ENCODE results near the gene ASB9. TPM values are rescaled to one million over a fixed set of nuclear protein-coding genes. Genes with fewer than 3 reads are reported as not detected.

ASB9 gene
- total RNA-seq, 1 donor from 2014 or later: not detected

DNA sequence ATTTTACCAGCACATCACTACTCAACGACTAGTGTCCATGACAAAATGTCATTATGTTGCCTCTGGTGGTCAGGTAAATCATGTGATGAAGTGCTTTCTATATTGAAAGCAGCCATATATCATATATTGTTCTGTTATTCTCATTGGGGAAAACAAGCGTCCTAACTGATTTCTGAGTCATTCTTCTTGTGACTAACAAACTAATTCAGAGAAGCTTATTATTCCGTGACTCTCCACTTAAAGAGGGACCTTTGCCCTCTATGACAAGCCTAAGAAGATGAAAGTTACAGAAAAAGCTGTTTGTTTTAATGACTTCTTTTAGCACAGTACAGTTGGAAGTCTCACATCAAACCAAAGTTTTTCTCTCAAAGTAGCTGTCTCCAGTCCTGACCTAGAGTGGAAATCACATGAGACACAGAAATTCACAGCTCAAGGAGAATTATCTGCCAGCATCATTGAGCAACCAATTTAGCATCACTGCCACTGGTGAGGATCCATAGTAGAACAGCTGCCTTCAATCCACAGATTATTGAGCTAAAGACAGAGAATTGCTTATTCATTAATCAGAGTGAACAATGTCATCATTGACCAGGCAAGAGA is 36.4 kb downstream of the ASB9 start:
- peaks cover 1% of the 10 kb centered on the region for H3K36me3 Mint-ChIP-seq (ENCODE audit: low read depth)
- no peaks in the 10 kb centered on the region for H3K9me3 Mint-ChIP-seq
- no peak overlapping the region for H3K27ac Mint-ChIP-seq
- intact Hi-C loops (cut with micrococcal nuclease): no loop called here
- H3K4me3 Mint-ChIP-seq: no peak overlapping the region
- no peak for DNase-seq (ENCODE audit: low spot score)
- H3K27me3 Mint-ChIP-seq (ENCODE audit: insufficient read depth): peaks cover 4% of the 10 kb centered on the region
- no peaks in the 10 kb centered on the region for H3K4me1 Mint-ChIP-seq (ENCODE audit: low read depth)

DNA sequence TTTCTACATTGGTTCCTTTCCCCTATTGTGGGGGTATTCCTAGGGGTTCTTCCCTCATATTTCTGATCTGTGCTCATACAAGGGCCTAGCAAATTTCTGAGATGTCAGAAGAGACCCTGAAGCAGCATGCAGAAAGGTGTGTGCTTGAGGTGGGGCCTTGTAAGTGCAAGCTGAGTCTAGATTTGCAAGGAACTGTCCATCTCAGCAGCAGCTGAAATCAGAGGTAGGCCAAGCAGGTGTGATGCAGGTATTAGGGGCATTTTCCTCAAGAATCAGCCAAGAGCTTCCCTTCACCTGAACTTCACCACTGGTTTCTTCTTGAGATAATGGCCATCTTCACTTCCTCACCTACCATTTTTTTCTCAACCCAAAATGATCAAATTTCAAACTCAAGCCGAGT is 45.1 kb downstream of the ASB9 start:
- intact Hi-C loops (cut with micrococcal nuclease): no loop called here
- H3K4me3 Mint-ChIP-seq: no peak overlapping the region

DNA sequence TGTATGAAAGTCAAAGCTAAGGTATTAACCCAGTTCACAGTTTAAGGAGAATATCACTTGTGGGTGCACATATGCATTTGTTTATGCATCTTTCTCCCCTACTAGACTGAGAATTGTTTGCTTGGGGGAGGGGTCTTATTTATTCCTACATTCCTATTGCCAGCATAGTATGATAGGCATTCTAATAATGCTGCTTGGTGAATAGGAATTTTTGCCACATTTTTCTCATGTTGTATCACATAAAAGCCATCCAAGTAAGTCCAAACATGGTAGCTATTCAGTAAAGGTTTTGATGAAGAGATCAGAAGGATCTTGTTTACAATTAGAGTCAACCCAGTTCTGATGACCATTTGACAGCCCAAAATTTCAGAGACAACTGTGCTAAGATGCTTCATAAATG is 48.6 kb downstream of the ASB9 start:
- no peak for DNase-seq (ENCODE audit: low spot score)
- Mint-ChIP-seq H3K27me3 (ENCODE audit: insufficient read depth) (peaks cover 7% of the 10 kb centered on the region), H3K36me3 (ENCODE audit: low read depth) (no peaks in the 10 kb centered on the region), H3K9me3 (no peaks in the 10 kb centered on the region), H3K27ac (no peak overlapping the region), H3K4me1 (ENCODE audit: low read depth) (no peaks in the 10 kb centered on the region), H3K4me3 (no peak overlapping the region)
- intact Hi-C loops (cut with micrococcal nuclease): no loop called here

More for the DNA sequence above, 45.1 kb downstream of the ASB9 start:
- Mint-ChIP-seq H3K9me3 (no peaks in the 10 kb centered on the region), H3K27me3 (ENCODE audit: insufficient read depth) (peaks cover 9% of the 10 kb centered on the region), H3K27ac (no peak overlapping the region), H3K36me3 (ENCODE audit: low read depth) (no peaks in the 10 kb centered on the region), H3K4me1 (ENCODE audit: low read depth) (no peaks in the 10 kb centered on the region)
- no peak for DNase-seq (ENCODE audit: low spot score)

DNA sequence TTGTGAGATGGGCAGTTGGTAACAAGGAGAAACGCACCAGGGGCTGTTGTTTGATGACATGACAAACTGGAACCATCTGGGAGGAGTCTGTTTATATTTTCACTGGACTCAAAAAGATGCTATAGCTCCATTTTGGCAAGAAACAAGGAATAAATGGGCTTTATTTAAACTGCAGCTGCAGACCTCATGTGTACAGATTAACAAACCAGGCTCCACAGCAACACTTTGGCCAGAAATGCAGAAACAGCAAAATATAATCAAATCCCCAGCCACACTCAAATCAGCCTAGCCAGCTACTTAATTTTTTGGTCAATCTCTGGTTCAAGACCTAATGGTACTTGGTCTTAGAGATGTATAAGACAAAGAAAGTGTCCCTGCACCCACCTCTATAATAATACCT is 52.7 kb downstream of the ASB9 start:
- DNase-seq (ENCODE audit: low spot score): no peak
- Mint-ChIP-seq H3K27me3 (ENCODE audit: insufficient read depth) (peaks cover 14% of the 10 kb centered on the region), H3K36me3 (ENCODE audit: low read depth) (no peaks in the 10 kb centered on the region), H3K4me3 (no peak overlapping the region), H3K27ac (no peak overlapping the region), H3K9me3 (no peaks in the 10 kb centered on the region), H3K4me1 (ENCODE audit: low read depth) (no peaks in the 10 kb centered on the region)
- intact Hi-C loops (cut with micrococcal nuclease): no loop called here

DNA sequence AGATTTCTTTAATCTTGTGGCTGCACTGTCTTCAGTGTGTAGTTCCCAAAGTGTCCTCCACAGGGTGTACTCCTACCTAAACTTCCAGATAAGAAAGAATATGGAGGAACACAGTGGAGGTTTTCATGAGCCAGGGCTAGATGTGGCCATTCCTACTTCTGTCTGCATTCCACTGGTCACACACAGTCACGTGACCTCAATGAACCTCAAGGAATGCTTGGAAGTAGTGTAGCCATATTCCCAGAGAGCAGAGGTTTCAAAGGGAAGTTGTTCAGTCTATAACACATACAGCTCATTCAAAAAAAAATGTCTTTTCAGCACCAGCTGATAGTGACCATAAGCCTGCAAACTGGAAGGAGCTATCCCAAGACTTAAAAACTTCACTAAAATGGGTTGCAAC is 53.6 kb downstream of the ASB9 start:
- H3K27ac Mint-ChIP-seq: no peak overlapping the region
- no peak for DNase-seq (ENCODE audit: low spot score)
- H3K4me1 Mint-ChIP-seq (ENCODE audit: low read depth): no peaks in the 10 kb centered on the region
- no peak overlapping the region for H3K4me3 Mint-ChIP-seq
- no peaks in the 10 kb centered on the region for H3K9me3 Mint-ChIP-seq
- no peaks in the 10 kb centered on the region for H3K36me3 Mint-ChIP-seq (ENCODE audit: low read depth)
- H3K27me3 Mint-ChIP-seq (ENCODE audit: insufficient read depth): peaks cover 9% of the 10 kb centered on the region
- intact Hi-C loops (cut with micrococcal nuclease): no loop called here

DNA sequence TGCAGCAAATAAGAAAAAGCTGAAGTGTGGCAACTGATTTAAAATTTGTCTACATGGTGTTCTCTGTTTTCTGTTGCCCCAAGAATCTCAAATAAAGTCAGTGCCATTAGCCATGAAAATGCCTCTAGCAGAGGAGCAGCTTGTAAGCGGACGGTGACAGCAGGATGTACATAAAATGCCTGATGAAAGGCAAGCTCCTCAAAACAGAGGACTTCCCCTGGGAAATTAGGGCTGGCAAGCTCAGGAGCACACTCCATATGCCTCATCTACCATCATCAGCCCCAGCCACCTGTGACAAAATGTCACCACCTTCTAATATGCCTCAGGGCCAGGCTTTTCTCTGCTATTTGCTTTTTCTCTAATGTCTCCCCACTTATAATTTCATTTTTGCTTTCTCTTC is 54.5 kb downstream of the ASB9 start:
- Mint-ChIP-seq H3K27me3 (ENCODE audit: insufficient read depth) (peaks cover 10% of the 10 kb centered on the region), H3K4me3 (no peak overlapping the region), H3K4me1 (ENCODE audit: low read depth) (no peaks in the 10 kb centered on the region), H3K36me3 (ENCODE audit: low read depth) (no peaks in the 10 kb centered on the region), H3K27ac (no peak overlapping the region), H3K9me3 (no peaks in the 10 kb centered on the region)
- intact Hi-C loops (cut with micrococcal nuclease): no loop called here
- DNase-seq (ENCODE audit: low spot score): no peak

DNA sequence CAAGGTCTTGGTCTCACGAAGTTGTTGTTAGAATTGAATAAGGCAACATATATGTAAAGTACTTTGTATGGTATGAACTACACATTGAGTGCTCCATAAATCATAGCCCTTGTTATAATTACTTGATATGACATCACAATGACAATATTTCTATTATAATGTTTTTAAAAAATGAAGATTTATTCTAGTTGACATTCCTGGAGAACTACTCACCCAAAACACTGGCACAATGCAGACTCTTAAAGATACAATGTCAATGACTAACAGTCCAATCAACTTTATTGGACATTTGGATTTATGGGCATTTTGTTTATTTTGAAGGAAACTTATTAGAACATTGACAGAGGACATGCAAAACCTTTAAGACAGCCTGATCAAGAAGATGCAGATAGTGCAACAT is 55.3 kb downstream of the ASB9 start:
- H3K9me3 Mint-ChIP-seq: no peaks in the 10 kb centered on the region
- no peak for DNase-seq (ENCODE audit: low spot score)
- no peaks in the 10 kb centered on the region for H3K4me1 Mint-ChIP-seq (ENCODE audit: low read depth)
- intact Hi-C loops (cut with micrococcal nuclease): no loop called here
- peaks cover 13% of the 10 kb centered on the region for H3K27me3 Mint-ChIP-seq (ENCODE audit: insufficient read depth)
- no peak overlapping the region for H3K27ac Mint-ChIP-seq
- H3K4me3 Mint-ChIP-seq: no peak overlapping the region
- no peaks in the 10 kb centered on the region for H3K36me3 Mint-ChIP-seq (ENCODE audit: low read depth)

DNA sequence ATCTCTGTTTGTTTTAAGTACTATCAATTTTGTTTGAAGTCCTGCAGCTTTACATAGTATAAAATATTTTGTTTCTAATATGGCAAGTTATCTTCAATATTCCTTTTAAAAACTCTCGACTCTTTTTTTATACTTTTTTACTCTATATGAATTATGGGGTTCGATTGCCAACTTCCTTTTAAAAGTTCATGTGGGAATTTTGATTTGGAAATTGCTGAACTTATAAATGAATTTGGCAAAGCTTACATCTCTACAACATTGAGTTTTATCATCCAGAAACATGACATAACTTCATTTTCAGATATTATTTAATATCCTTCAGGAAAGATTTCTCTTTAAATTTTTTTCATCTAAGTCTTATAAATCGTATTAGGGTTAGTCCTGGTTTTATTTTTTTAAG is 60.8 kb downstream of the ASB9 start:
- no peak overlapping the region for H3K4me3 Mint-ChIP-seq
- H3K27me3 Mint-ChIP-seq (ENCODE audit: insufficient read depth): peaks cover 4% of the 10 kb centered on the region
- no peak overlapping the region for H3K27ac Mint-ChIP-seq
- peaks cover 14% of the 10 kb centered on the region for H3K4me1 Mint-ChIP-seq (ENCODE audit: low read depth)
- intact Hi-C loops (cut with micrococcal nuclease): loop anchor here (2.0 to 10.0 kb wide), 3 partner anchors 28 to 1834 kb away; partner anchors contain the start of gene TCEANC
- DNase-seq (ENCODE audit: low spot score): no peak
- no peaks in the 10 kb centered on the region for H3K36me3 Mint-ChIP-seq (ENCODE audit: low read depth)
- H3K9me3 Mint-ChIP-seq: peaks cover 7% of the 10 kb centered on the region

DNA sequence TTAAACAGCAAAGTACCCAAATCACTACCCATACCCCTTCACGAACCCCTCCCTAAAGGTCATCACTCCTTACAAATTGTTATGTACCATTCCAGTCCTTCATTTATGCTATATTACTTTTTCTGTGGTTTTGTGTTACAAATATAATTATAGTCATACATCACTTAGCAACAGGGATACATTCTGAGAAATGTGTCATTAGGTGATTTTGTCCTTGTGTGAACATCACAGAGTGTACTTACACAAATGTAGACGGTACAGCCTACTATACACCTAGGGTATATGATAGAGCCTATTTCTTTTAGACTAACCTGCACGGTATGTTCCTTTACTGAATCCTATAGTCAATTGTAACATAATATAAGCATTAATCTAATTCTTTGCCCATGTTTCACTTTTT is 61.9 kb downstream of the ASB9 start:
- peaks cover 4% of the 10 kb centered on the region for H3K27me3 Mint-ChIP-seq (ENCODE audit: insufficient read depth)
- no peak overlapping the region for H3K4me3 Mint-ChIP-seq
- no peak overlapping the region for H3K27ac Mint-ChIP-seq
- peaks cover 24% of the 10 kb centered on the region for H3K4me1 Mint-ChIP-seq (ENCODE audit: low read depth)
- no peaks in the 10 kb centered on the region for H3K36me3 Mint-ChIP-seq (ENCODE audit: low read depth)
- peaks cover 7% of the 10 kb centered on the region for H3K9me3 Mint-ChIP-seq
- no peak for DNase-seq (ENCODE audit: low spot score)
- intact Hi-C loops (cut with micrococcal nuclease): loop anchor here (2.0 to 10.0 kb wide), 3 partner anchors 29 to 1833 kb away; partner anchors contain the start of gene TCEANC

DNA sequence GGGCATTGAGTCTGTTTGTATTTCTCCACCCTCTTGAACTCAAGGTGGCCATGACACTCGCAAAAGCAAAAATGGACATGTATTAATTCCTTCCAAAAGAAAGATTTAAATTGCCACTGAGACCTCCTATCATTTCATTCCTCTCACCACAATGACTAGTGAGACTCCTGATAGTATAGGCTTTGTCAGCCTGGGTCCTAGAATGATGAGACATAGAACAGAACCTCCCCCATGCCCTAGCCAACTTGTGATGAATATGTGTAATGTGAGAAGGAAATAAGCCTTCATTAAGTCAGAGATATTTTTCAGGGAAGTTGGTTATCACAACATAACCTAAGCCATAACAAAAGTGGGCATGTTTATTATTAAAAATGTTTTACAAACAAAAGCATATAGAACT is 62.5 kb downstream of the ASB9 start:
- peaks cover 4% of the 10 kb centered on the region for H3K27me3 Mint-ChIP-seq (ENCODE audit: insufficient read depth)
- H3K4me3 Mint-ChIP-seq: no peak overlapping the region
- DNase-seq (ENCODE audit: low spot score): no peak
- H3K36me3 Mint-ChIP-seq (ENCODE audit: low read depth): no peaks in the 10 kb centered on the region
- H3K27ac Mint-ChIP-seq: no peak overlapping the region
- intact Hi-C loops (cut with micrococcal nuclease): loop anchor here (10.0 kb wide), 2 partner anchors 1553 to 1833 kb away; partner anchors contain the start of gene TCEANC
- peaks cover 7% of the 10 kb centered on the region for H3K9me3 Mint-ChIP-seq
- peaks cover 30% of the 10 kb centered on the region for H3K4me1 Mint-ChIP-seq (ENCODE audit: low read depth)

DNA sequence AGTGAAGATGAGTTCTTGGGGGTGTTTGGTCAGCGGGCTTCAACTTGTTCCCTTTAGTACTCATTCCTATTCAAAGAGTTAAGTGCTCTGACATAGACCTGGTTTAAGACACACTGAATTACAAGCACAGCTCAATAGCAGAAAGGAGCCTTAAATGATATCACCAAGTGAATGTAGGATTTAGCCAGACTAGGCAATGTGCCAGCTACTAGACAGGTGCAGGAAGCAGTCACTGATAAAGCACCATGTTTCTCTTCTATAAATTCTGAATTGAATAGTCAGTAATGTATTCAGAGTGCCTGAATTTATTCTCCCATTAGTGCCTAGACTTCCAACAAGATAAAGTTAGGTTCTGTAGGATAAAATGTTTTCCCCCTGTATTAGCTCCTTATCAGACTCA is 63.6 kb downstream of the ASB9 start:
- peaks cover 7% of the 10 kb centered on the region for H3K27me3 Mint-ChIP-seq (ENCODE audit: insufficient read depth)
- H3K4me3 Mint-ChIP-seq: no peak overlapping the region
- no peak overlapping the region for H3K27ac Mint-ChIP-seq
- peaks cover 33% of the 10 kb centered on the region for H3K4me1 Mint-ChIP-seq (ENCODE audit: low read depth)
- DNase-seq (ENCODE audit: low spot score): no peak
- intact Hi-C loops (cut with micrococcal nuclease): loop anchor here (10.0 kb wide), 2 partner anchors 1552 to 1832 kb away; partner anchors contain the start of gene TCEANC
- H3K9me3 Mint-ChIP-seq: peaks cover 7% of the 10 kb centered on the region
- H3K36me3 Mint-ChIP-seq (ENCODE audit: low read depth): peaks cover 3% of the 10 kb centered on the region

DNA sequence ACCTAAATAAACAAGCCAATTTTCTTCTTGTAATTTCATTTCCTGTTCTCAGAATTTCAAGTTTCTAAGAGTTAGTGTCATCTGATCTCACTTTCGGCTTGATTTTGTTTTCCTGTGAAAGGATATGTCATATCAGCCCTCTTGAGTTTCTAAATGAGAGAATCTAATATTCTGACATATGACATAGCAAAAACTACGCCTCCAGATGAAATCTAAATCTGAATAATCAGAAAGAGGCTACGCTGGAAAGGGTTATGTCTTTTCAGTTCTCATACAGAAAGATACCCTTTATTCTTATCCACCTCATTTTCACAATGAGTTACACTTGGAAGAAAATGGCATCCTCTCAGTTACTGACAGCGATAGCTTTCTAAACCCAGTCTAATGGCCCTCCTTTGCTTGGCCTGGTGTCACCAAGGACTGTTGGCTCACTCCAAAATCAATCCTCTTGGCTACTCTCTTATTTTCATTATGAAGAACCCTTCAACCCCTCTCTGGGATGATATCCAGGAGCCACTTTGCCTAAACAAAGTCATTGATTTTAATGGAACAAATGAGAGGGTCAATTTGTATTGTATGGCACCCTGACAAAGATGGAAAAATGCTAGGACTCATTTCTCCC is 65.6 kb downstream of the ASB9 start:
- H3K27me3 Mint-ChIP-seq (ENCODE audit: insufficient read depth): peaks cover 9% of the 10 kb centered on the region
- peaks cover 6% of the 10 kb centered on the region for H3K36me3 Mint-ChIP-seq (ENCODE audit: low read depth)
- H3K27ac Mint-ChIP-seq: peak overlapping the region; percentile 52
- H3K9me3 Mint-ChIP-seq: peaks cover 7% of the 10 kb centered on the region
- peaks cover 35% of the 10 kb centered on the region for H3K4me1 Mint-ChIP-seq (ENCODE audit: low read depth)
- H3K4me3 Mint-ChIP-seq: peak overlapping the region; percentile 39
- intact Hi-C loops (cut with micrococcal nuclease): loop anchor here (1.0 to 10.0 kb wide), 11 partner anchors 39 to 1829 kb away; partner anchors contain the start of genes FANCB, MOSPD2 and TCEANC
- DNase-seq (ENCODE audit: low spot score): no peak

DNA sequence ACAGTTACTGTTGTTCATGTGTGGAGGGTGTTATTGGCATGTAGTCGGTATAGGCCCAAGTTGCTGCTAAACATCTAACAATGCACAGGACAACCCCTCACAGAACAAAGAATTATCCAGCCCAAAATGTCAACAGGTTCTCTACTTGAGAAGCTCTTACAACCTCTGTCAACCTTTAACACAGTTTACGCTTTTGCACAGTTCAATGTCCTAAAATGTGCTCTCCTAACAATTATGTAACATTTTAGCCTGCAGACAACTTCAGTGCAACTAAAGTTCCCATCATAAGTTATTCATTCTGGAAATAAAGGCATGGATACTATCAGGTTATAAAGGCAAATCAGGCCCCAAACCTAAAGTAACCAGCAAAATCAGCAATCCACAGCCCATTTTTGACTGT is 66.2 kb downstream of the ASB9 start:
- DNase-seq (ENCODE audit: low spot score): no peak
- Mint-ChIP-seq H3K36me3 (ENCODE audit: low read depth) (peaks cover 6% of the 10 kb centered on the region), H3K9me3 (peaks cover 7% of the 10 kb centered on the region), H3K27ac (peak overlapping the region; percentile 52), H3K4me1 (ENCODE audit: low read depth) (peaks cover 35% of the 10 kb centered on the region), H3K4me3 (peak overlapping the region; percentile 39), H3K27me3 (ENCODE audit: insufficient read depth) (peaks cover 9% of the 10 kb centered on the region)
- intact Hi-C loops (cut with micrococcal nuclease): loop anchor here (1.0 to 10.0 kb wide), 11 partner anchors 39 to 1829 kb away; partner anchors contain the start of genes FANCB, MOSPD2 and TCEANC
